ENCODE measurements around the gene MUS81. TPM values are rescaled to one million over a fixed set of nuclear protein-coding genes. Genes with fewer than 3 reads are reported as not detected.

Gene MUS81
- total and polyA plus RNA-seq, 2 of the 13 experiments (the other 11 are each of a cell fraction or from before 2014, with no cell fraction given): 25.6 to 30.2 TPM

- TF ChIP-seq BCLAF1 (IDR thresholded peaks at IDR 0.05): no peak
- peak; percentile 53; the same call in 1 of the 2 replicates for TF ChIP-seq ZNF574 (CRISPR knock-in tag; IDR thresholded peaks at IDR 0.05)
- no peak for TF ChIP-seq ZNF704 (CRISPR knock-in tag; IDR thresholded peaks at IDR 0.05; ENCODE audit: borderline replicate concordance)
- 0 out of 2 replicates have a peak, but pooled peaks have one; percentile 30 for TF ChIP-seq ZNF501 (CRISPR knock-in tag; IDR thresholded peaks at IDR 0.05)
- TF ChIP-seq PTBP1 (IDR thresholded peaks at IDR 0.05; ENCODE audit: low read depth, low read length, poor library complexity, severe bottlenecking): no peak
- peak; percentile 65 for TF ChIP-seq RBM22 (optimal IDR thresholded peaks at IDR 0.05; ENCODE audit: low read length)
- peak; percentile 45; the same call in 1 of the 2 replicates for TF ChIP-seq YEATS4 (CRISPR knock-in tag; IDR thresholded peaks at IDR 0.05; ENCODE audit: borderline replicate concordance)
- TF ChIP-seq CHD4 (IDR thresholded peaks at IDR 0.05; ENCODE audit: borderline replicate concordance, low read length): no peak
- no peak for TF ChIP-seq SMARCE1 (IDR thresholded peaks at IDR 0.05; ENCODE audit: borderline replicate concordance)
- no peak for TF ChIP-seq PRPF4 (IDR thresholded peaks at IDR 0.05; ENCODE audit: low read depth, low read length, poor library complexity, severe bottlenecking)
- TF ChIP-seq MTA1 (CRISPR knock-in tag; IDR thresholded peaks at IDR 0.05; ENCODE audit: borderline replicate concordance): 0 out of 2 replicates have a peak, but pooled peaks have one; percentile 47
- no peak for TF ChIP-seq ZNF710 (CRISPR knock-in tag; IDR thresholded peaks at IDR 0.05; ENCODE audit: borderline replicate concordance)
- peak; percentile 62 for TF ChIP-seq PAXIP1 (CRISPR knock-in tag; conservative IDR thresholded peaks at IDR 0.05)
- TF ChIP-seq PHB2 (IDR thresholded peaks at IDR 0.05; ENCODE audit: partially characterized antibody): no peak
- no peak for TF ChIP-seq U2AF2 (IDR thresholded peaks at IDR 0.05; ENCODE audit: low read depth, low read length)
Observed at GRCh38 chr11:65854161-65854592, 6.1 kb upstream of the MUS81 start (continued).

Measured in HepG2 (cell line).